H1 (cell line): Measurements from ENCODE around the gene PSPH.

Experiments used
- ASH2L ChIP-seq: fragments of 200-600, 300-600 bp; sonication (generic); IDR thresholded peaks from one replicate; pipeline ENCODE4 v1.7.1; 2017; ENCODE audit warnings: low read length
- BRCA1 ChIP-seq: IDR thresholded peaks from 2 replicates; pipeline ENCODE4 v1.6.1; 2012; ENCODE audit warnings: low read depth, low read length, improper control_type of control experiment
- CEBPB ChIP-seq: IDR thresholded peaks from 2 replicates; pipeline ENCODE4 v1.6.1; 2012; ENCODE audit warnings: low read depth, low read length
- CHD7 ChIP-seq: fragments of 300-600 bp; sonication (generic); IDR thresholded peaks from 2 replicates; pipeline ENCODE4 v1.7.1; 2012; ENCODE audit warnings: low read length, moderate library complexity, mild to moderate bottlenecking, inconsistent platforms; ENCODE audit not compliant: insufficient replicate concordance
- CREB1 ChIP-seq: IDR thresholded peaks from 2 replicates; pipeline ENCODE4 v1.6.1; 2012; ENCODE audit warnings: inconsistent platforms
- CTCF ChIP-seq, 3 experiments: IDR thresholded peaks; 1 replicate in 2 of 3; 2 replicates in 1 of 3; pipeline versions ENCODE4 v1.5.1 to v1.6.1; 2011; ENCODE audit warnings: low read length in 3 of 3, mild to moderate bottlenecking in 3 of 3, inconsistent platforms in 2 of 3, low read depth in 1 of 3, moderate library complexity in 1 of 3; ENCODE audit not compliant: insufficient read depth in 1 of 3; ENCODE audit errors: control extremely low read depth in 1 of 3
- EZH2 ChIP-seq: fragments of 200-600 bp; sonication (generic); IDR thresholded peaks from 2 replicates; pipeline ENCODE4 v1.7.1; 2012; ENCODE audit warnings: low read depth, mild to moderate bottlenecking, moderate library complexity, low read length, inconsistent platforms; ENCODE audit not compliant: severe bottlenecking
- POLR2A ChIP-seq, 2 experiments: IDR thresholded peaks; 1 replicate in 1 of 2; 2 replicates in 1 of 2; pipeline ENCODE4 v1.6.1; 2011; ENCODE audit warnings: low read depth in 2 of 2, low read length in 2 of 2, mild to moderate bottlenecking in 2 of 2; ENCODE audit errors: control extremely low read depth in 1 of 2
- SP1 ChIP-seq: IDR thresholded peaks from 2 replicates; pipeline ENCODE4 v1.6.1; 2011; ENCODE audit warnings: low read depth, low read length
- TEAD4 ChIP-seq: IDR thresholded peaks from 2 replicates; pipeline ENCODE4 v1.6.1; 2012; ENCODE audit warnings: low read depth, low read length, inconsistent platforms, mixed read lengths
- USF2 ChIP-seq: IDR thresholded peaks from 2 replicates; pipeline ENCODE4 v1.6.1; 2011; ENCODE audit warnings: low read length, improper control_type of control experiment
- ZNF274 ChIP-seq: IDR thresholded peaks from 2 replicates; pipeline ENCODE4 v1.7.0; 2012; ENCODE audit warnings: low read length, borderline replicate concordance; ENCODE audit errors: extremely low read depth

GRCh38 chr7:56097700-56098099 lies 46.5 kb upstream of the PSPH start:
- TF ChIP-seq SP1, result no peak
- TF ChIP-seq ZNF274, result no peak
- TF ChIP-seq CTCF (IDR thresholded peaks at IDR 0.05; ENCODE audit: control extremely low read depth in 1 of 3, insufficient read depth in 1 of 3, low read depth in 1 of 3, low read length in 3 of 3), result no peak
- no peak for TF ChIP-seq EZH2
- TF ChIP-seq BRCA1, result no peak
- no peak for TF ChIP-seq USF2
- TF ChIP-seq POLR2A (IDR thresholded peaks at IDR 0.05; ENCODE audit: control extremely low read depth in 1 of 2, low read depth in 2 of 2, low read length in 2 of 2), result no peak
- TF ChIP-seq CEBPB, result no peak
- no peak for TF ChIP-seq CREB1
- TF ChIP-seq CHD7, result no peak
- no peak for TF ChIP-seq TEAD4
- TF ChIP-seq ASH2L, result no peak
